ENCODE measurements around the gene FANK1. TPM values are rescaled to one million over a fixed set of nuclear protein-coding genes. Genes with fewer than 3 reads are reported as not detected.

Gene FANK1, protein sequence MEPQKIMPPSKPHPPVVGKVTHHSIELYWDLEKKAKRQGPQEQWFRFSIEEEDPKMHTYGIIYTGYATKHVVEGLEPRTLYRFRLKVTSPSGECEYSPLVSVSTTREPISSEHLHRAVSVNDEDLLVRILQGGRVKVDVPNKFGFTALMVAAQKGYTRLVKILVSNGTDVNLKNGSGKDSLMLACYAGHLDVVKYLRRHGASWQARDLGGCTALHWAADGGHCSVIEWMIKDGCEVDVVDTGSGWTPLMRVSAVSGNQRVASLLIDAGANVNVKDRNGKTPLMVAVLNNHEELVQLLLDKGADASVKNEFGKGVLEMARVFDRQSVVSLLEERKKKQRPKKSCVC
- 10 to 100 TPM in 1 of 4 donors, 1 to 10 TPM in 3; 2.5 to 11.4 (median 8.3) TPM for polyA plus RNA-seq (ENCODE audit: insufficient read length in 4 of 4)

DNA sequence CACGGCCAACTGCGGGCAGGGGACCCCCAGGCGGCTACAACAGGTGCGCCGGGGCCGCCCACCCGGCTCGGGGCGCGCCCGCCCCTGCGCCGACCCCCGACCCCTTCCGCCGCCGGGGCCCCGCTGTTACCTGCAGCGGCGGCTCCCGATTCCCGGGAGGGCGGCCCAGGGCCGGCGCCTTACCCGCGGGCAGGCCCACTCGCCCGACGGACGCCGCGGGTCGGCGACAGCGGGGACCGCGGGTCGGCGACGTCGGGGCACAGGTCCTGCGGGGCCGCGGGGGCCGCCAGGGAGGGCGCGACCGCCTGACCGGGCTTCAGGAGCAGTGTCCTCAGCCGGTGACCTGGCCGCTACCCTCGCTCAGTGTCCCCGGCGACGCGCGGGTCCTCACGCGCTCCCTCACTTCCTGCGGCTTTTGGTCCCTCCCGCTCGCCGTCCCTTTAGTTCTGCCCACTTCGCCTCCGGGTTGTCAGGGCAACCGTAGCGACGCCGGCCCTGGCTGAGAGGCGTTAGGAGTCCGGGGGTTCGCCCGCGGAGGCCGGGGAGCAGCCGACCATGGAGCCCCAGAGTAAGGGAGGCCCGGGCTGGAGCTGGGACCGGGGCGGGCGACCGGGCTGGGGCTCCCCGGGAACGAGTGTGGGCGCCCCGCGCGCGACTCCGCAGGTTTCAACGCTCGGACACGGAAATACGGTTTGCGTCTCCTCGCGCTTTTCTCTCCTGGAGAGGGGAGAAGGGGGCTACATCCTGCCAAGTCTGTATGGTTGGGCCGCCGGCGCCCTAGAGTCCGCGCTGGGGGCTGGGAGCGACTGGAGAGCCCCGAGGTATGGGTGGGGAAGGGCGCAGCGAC, at the start of gene FANK1:
Gene FANK1, plus strand, starts transcription at position 477 of the 847 bp plus-strand sequence. Its CDS starts 79 bp downstream, at position 556.
- DNase-seq (ENCODE audit: low read depth in 4 of 4, low spot score in 3 of 4) = peak; percentile 68 to 82 (median 77)

DNA sequence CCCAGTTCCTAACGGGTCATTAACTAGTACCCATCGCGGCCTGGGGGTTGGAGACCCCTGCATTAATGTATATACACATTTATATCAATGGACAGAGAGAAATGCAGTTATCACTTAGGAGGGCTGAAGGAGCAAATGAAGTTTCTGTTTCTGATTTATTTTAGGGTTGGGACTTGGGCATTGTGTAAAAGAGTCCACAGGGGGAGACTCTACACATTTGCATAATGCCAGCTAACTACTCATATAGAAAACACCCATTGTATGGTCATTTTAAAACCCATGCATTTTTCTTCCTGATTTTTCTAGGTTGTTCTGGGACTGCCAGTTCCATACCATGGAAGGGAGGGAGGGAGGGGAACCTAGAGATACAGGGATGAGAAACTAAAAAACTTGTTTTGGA, 49.5 kb upstream of the FANK1 start:
- no peak for DNase-seq (ENCODE audit: low read depth in 4 of 4, low spot score in 3 of 4)

DNA sequence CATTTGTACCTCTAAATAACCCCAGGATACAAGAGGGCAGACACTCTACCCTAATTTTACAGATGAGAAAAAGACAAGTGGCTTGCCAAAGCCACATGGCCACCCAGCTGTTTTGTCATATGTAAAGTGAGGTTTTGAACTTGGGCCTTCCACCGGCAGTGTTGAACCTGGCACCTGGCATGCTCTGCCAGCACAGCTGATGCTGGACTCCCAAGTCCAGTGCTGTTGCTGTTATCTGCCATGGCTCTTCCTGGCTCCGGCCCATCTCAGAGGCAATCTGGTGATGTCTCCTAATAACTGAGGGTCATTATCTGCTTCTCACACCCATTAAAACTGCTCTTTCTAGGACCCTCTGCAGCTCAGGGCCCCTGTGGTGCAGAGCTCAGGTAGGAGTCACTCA, 48.0 kb upstream of the FANK1 start:
- DNase-seq (ENCODE audit: low read depth in 4 of 4, low spot score in 3 of 4) = no peak

DNA sequence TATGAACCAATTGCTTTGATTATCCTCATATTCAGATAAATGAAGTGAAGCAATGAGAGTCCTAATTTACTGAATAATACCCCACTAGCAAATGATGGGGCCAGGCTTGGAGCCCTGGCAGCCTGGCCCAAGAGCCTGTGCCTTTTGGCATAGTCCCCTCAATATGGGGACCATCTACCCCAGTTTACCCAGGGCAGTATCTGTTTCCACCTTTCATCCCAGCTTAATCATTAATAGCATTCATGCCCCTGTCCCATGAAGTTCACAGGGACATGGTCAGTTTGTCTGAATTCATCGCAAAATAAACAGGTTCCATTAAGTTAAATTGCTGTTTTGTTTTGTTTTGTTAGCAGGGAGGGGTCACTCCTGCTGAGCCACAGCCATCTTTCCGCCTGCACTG, 47.5 kb upstream of the FANK1 start:
- no peak for DNase-seq (ENCODE audit: low read depth in 4 of 4, low spot score in 3 of 4)

DNA sequence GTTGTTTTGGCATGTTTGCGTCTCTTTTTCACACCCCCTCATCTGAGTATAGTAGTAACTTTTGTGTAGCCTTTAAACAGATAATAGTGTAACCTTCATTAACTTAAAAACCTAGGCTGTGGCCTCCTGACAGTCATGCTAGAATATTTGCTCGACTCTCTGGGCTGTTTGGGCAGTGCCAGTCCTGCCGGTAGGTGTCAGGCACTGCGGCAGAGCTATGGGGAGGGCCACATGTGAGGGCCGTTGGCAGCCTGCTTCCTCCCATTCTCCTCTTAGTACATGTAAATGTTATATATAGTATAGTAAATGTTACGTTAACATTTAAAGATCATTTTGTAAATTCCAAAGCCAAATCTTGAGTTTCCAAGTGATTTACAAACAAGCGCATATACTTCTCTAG, 46.9 kb upstream of the FANK1 start:
- no peak for DNase-seq (ENCODE audit: low read depth in 4 of 4, low spot score in 3 of 4)

DNA sequence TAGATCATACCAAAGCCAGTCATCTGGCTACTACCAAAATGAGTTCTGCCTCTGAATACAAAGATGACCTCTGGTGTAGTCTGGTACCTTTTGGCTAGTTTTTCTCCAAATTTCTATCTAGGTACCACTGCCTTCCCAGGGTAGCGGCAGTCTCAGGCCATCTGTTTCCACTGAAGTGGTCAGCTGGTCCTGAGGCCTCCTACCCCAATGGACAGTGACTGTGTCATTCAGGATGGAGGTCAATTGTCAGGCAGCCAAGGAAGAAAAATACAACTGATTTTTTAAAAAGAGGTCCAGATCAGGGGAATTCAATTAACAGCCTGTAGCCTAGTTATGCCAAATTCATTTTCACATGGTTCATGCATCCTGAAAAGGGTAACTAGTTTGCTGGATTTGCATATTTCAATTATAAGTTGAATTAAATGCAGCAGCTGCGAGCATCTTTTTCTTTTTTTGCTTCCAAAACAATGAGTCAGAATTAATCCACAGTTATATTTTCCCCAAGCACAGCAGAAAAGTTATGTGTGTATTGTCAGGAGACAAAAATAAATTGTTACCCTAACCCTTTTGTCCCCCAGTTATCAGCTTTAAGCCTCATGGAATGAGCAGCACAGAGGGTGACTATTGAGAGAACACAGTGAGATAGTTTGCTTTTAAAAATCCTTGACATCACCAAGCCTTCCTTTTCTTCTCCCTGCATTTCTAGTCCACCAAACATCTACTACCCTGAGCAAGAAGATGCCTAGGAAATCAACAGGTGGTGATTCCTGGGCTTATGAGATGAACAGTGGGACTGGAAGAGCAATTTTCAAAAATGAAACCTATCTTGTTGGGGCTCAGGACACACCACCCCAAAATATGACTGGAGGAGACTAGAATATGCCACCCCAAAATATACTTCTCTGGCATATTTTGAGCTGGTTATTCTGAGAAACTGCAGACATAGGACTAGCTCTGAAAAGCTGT, 45.3 kb upstream of the FANK1 start:
- DNase-seq (ENCODE audit: low read depth in 4 of 4, low spot score in 3 of 4) = no peak

DNA sequence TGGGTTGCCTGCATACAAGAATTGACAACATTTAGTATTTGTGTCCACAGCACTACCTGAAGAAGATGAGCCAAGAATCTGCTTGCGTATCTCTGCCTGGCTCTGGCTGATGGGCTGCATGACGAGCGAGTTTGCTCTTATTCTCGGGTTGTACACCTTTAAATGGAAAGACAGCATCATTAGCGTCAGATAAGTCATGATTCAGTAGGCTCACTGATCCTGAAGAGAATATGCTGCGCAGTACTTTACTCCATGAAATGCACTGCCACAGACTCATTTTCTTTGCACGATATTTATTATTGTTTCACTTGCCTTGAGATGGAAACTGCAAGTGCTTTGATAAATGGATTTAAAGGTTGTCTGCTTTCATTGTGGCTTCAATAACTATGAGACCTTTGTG, 43.9 kb upstream of the FANK1 start:
- DNase-seq (ENCODE audit: low read depth in 4 of 4, low spot score in 3 of 4) = no peak

DNA sequence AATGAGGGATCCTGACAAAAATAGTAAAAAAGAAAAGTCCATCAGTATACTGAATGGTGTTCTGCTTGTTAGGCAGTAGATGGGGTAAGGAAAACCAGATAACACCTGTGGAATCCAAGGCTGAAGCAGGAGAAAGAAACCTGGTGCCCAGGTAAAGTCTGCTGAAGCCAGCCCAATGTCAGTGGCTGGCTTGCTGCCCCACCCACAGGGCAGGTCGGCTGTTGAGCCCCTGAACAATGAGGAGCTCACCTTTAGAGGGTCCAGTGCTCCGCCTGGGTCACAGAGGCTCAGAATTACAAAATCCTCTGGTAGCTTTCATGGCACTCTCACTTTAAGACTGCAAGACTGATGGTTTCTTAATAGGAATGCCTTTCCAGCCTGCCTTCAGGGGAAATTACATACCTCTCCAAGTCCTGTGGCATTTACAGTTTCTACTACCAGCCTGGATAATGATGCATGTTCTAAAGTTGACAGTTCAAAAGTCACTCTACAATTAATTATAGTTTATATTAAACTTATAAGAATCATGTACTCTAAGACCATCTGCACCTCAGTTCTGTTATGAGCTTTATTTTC, 39.1 kb upstream of the FANK1 start:
- DNase-seq (ENCODE audit: low read depth in 4 of 4, low spot score in 3 of 4) = no peak

DNA sequence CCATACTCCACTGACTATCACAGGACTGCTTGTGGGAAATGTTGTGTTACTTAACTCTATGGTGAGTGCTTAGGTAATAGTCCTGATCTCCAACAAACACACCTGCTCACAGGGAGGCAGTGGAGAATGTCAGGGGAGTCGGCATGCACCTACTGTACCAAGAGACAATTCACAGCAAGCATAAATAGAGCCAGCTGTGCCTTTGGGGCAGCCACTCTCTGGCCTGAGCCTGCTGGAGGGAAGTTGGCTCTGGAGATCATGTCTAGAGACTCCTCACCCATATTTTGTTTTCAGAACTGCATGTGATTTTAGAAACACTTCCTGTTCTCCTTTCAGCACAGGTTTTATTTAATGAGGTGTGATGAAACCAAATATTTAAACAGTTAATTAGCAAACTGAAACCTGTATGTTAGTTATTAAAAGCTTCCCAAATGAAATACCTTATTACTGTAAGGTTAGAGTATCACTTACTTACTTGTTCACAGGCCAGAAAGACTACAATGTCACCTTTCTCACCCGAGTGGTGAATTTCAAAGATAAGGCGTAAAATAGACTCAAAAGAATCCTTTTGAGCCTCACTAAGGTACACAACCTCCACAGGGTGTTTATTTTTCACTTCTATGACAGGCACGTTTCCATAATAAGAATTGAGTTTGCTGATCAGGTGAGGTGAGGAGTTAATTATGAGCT, 37.1 kb upstream of the FANK1 start:
- DNase-seq (ENCODE audit: low read depth in 4 of 4, low spot score in 3 of 4) = no peak

DNA sequence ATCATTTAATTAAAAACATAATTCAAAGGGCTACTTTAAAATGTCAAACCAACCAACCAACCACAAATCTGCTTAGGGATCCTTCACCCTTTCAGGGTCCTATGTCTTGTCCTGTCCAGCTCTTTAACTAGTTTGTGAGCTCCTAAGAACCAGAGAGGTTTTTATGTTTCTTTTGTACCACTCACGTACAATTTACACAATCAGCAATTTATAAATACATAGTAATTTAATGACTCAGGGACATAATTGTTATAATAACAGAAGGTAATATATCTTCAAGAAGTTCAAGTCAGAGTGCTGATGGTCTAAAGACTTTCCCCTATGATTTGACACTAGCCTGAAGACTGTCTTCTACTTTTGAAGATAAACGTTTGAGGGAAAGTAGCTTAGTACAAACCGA, 31.2 kb upstream of the FANK1 start:
- no peak for DNase-seq (ENCODE audit: low read depth in 4 of 4, low spot score in 3 of 4)

DNA sequence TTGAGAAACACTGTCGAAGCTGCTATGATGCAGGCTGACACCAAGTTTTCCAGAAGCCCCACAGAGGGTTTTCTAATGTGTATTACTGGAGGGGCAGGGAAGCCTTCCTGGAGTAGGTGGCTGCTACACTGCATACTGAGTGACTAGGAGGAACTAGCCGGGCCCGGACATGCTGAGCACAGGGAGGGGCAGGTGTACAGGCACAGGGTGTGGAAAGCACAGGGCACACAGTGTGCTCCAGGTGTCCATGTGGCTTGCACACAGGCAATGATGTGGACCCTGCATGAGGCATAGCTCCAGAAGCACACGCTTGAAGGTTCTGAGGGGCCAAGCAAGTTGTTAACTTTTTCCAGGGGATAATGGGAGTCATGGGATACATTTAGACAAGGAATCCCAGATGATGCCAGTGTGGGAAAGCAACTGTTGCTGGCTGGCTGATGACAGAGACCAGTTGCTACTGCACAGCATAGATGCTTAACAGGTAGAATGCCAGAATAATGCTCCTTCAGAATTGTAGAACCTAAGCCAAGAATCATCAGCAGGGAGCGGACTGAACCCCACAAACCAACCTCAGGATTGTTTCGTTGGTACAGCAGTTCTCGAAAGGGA, 29.8 kb upstream of the FANK1 start:
- no peak for DNase-seq (ENCODE audit: low read depth in 4 of 4, low spot score in 3 of 4)

DNA sequence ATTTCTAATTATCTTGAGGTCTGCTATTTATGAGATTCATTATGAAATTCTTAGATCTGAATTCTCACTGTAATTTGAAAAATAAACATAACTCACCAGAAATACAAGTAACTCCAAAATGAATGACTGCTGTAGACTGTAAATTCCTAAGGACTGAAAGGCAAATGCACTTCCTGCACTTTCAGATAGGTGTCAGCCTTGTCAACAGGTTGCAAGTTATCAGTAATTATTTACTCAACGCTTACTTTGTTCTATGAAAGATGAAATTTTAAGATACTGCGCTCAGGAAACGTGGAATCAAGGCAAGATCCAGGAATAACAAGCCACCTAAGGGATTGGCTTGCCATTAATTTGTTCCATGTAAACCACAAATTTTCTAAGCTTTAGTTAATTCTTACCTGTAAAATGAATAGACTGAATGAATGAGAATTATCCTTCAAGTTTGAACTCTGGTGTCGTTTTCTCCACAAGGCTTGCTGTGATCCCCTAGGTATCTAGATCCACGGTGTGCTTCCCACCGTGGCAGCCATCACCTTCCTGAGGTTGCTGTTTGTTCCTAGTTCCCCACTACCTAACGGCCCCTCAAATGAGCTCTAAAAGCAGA, 27.9 kb upstream of the FANK1 start:
- no peak for DNase-seq (ENCODE audit: low read depth in 4 of 4, low spot score in 3 of 4)

DNA sequence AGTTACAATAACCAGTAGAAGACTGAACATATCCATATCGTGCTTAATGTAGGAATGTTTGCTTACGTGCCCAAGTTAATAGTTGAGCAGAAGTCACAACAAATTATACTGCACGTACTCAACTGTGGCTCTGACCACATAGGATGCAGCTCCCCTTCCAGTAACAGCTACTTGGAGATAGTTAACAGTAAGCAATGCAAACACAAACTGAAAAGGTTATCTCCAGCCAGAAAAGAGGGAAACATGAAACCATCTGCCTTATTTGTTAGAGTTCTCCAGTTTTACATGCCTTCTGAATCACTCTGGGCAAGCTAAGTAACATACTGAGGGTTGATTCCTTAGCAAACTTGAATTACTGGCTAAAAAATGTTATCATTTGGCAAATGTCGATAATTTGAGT, 25.0 kb upstream of the FANK1 start:
- DNase-seq (ENCODE audit: low read depth in 4 of 4, low spot score in 3 of 4) = no peak

DNA sequence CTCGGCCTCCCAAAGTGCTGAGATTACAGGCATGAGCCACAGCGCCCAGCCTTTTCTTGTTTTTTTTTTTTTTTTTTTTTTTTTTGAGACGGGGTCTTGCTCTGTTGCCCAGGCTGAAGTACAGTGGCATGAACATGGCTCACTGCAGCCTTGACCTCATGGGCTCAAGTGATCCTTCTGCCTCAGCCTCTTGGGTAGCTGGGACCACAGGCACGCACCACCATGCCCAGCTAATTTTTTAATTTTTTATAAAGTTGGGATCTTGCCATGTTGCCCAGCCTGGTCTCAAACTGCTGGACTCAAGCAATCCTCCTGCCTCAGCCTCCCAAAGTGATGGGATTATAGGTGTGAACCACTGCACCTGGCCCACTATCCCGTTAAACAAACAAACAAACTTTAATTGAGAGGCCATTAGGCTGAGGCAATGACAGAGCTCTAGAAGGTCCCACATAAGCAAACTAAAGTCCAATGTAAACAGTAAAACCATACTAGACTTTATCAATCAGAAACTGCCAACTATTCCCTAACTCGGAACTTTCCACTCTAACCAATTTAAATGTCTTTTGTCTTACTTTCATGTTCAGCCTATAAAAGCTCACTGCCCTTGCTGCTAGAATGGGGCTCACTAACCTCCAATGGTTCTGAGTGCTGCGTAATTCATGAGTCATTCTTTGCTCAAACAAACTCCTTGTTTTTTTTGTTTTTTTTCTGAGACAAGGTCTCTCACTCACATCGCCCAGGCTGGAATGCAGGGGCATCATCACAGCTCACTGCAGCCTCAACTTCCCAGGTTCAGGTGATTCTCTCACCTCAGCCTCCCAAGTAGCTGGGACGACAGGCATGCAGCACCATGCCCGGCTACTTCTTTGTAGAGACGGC, 17.2 kb upstream of the FANK1 start:
- DNase-seq (ENCODE audit: low read depth in 4 of 4, low spot score in 3 of 4) = no peak

DNA sequence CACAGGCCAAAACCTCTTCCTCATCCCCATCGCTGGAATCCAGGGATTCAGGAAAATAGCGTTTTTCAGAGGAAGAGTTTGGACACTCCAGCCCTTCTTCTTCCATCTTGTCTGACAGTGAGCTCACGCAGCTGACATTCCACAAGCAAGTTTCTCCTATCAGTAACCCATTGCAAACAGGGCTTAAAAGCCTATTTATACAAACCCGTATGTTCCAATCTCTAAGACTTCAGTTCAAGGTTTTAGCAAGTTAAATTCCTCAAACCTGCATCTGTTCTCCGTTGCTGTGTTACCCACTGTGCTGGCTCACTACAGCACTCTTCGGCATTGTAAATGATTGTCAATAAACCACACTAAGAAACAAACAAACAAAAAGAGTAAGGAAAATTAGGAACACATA, 15.6 kb upstream of the FANK1 start:
- DNase-seq (ENCODE audit: low read depth in 4 of 4, low spot score in 3 of 4) = no peak

DNA sequence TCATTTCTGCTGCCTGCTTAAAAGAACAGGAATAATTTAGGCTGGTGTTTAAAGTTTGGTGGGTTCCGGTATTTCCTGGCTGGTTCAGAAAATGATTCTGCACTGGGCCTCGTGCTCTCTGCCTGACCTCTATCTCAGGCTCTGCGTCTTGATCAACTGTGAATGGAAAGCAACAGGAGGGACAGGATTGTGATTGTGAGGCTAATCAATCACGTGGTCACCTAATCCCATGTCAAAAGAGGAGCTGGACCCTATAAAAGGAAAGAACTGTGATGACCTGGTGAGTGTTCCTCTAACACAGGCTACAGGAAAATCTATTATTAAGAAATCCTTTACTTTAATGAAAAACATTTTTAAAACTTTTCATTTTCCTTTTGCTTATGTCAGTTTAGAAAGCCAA, 15.2 kb upstream of the FANK1 start, which contains the start of gene DHX32:
Gene DHX32, minus strand, starts transcription at position 101 of the 400 bp plus-strand sequence. CDS start 468 bp downstream, outside the sequence.
- DNase-seq (ENCODE audit: low read depth in 4 of 4, low spot score in 3 of 4) = no peak

DNA sequence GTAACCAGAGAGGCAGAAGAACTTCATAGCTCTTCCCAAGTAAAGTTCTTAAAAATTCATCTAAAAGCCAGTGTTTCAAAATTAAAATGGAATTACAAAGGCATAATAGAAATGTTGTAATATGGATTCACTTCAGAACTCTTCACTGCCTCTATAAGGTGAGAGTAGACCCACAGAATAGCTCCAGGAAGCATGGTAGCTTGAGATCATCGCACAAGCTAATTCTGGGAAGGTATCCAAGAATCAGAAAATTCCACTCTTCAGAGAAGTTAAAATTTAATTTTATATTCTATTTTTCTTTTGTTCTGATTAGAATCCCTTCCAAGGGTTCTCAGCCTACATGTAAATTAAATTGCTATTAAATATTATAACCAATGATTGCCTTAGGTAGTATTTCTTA, 13.8 kb upstream of the FANK1 start:
- no peak for DNase-seq (ENCODE audit: low read depth in 4 of 4, low spot score in 3 of 4)

DNA sequence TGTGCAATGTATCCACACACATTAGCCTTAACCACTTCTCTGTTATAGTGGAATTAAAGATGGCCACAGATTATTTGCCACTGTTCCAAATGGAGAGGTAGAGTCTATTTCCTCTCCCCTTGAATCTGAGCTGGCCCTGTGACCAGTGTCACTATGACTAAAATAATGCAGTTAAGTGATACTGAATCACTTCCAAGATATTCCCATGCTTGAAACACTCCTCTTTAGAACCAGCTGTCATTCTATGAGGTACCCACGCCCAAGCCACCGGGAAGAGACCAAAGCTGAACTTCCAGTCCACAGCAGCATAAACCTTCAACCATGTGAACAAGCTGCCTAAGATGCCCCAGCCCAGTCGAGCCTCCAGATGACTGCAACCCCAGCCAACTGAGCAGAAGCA, 13.2 kb upstream of the FANK1 start:
- no peak for DNase-seq (ENCODE audit: low read depth in 4 of 4, low spot score in 3 of 4)
